Panc1 (cell line): ENCODE data around the gene LRRC70.
"Not testable (repeated sequence)": the region's sequence is repeated elsewhere in the genome, so short reads cannot be mapped to it uniquely, and the experiment has no call there.

ENCODE experiments used
- POLR2AphosphoS5 ChIP-seq: IDR thresholded peaks from 2 replicates; pipeline ENCODE4 v1.6.1; 2012; ENCODE audit warnings: mild to moderate bottlenecking, low read depth, low read length, moderate library complexity
- SIN3A ChIP-seq: IDR thresholded peaks from 2 replicates; pipeline ENCODE4 v1.6.1; 2012; ENCODE audit warnings: low read depth, mild to moderate bottlenecking, low read length, moderate library complexity, borderline replicate concordance; ENCODE audit not compliant: insufficient read depth
- TCF7L2 ChIP-seq: IDR thresholded peaks from 2 replicates; pipeline ENCODE4 v1.6.1; 2011; ENCODE audit warnings: mild to moderate bottlenecking, low read depth, low read length, inconsistent platforms
- TF ChIP-seq, protein P1 (sequence below): fragments of 450-650 bp; IDR thresholded peaks from 2 replicates; pipeline ENCODE4 v1.5.1; 2017; ENCODE audit warnings: mild to moderate bottlenecking

DNA sequence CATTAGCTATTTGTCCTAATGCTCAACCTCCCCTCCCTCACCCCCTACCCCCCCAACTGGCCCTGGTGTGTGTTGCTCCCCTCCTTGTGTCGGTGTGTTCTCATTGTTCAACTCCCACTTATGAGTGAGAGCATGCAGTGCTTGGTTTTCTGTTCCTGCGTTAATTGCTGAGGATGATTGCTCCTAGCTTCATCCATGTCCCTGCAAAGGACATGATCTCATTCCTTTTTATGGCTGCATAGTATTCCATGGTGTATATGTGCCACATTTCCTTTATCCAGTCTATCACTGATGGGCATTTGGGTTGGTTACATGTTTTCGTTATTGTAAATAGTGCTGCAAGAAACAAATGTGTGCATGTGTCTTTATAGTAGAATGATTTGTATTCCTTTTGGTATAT lies 12.9 kb upstream of the LRRC70 start:
- TF ChIP-seq, protein P1, sequence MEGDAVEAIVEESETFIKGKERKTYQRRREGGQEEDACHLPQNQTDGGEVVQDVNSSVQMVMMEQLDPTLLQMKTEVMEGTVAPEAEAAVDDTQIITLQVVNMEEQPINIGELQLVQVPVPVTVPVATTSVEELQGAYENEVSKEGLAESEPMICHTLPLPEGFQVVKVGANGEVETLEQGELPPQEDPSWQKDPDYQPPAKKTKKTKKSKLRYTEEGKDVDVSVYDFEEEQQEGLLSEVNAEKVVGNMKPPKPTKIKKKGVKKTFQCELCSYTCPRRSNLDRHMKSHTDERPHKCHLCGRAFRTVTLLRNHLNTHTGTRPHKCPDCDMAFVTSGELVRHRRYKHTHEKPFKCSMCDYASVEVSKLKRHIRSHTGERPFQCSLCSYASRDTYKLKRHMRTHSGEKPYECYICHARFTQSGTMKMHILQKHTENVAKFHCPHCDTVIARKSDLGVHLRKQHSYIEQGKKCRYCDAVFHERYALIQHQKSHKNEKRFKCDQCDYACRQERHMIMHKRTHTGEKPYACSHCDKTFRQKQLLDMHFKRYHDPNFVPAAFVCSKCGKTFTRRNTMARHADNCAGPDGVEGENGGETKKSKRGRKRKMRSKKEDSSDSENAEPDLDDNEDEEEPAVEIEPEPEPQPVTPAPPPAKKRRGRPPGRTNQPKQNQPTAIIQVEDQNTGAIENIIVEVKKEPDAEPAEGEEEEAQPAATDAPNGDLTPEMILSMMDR, result not testable (repeated sequence)
- not testable (repeated sequence) for TF ChIP-seq SIN3A, POLR2AphosphoS5, TCF7L2
